ENCODE results near the gene DHRS13.

DHRS13 gene

GRCh38 chr17:28946239-28946638 is 43.4 kb upstream of the DHRS13 start:
- Histone ChIP-seq H3K27me3 (ENCODE audit: insufficient read depth, low read length) (no peaks in the 10 kb centered on the region), H3K27ac (ENCODE audit: low read depth, low read length, poor library complexity, severe bottlenecking) (no peak overlapping the region), H3K4me1 (ENCODE audit: insufficient read depth, low read length, severe bottlenecking) (peaks cover 46% of the 10 kb centered on the region), H3K79me2 (ENCODE audit: insufficient read depth, low read length) (peaks cover 93% of the 10 kb centered on the region), H3K9ac (ENCODE audit: low read length) (no peak overlapping the region; the same call in 1 of the 2 replicates), H3F3A (ENCODE audit: insufficient read depth, low read length) (no peaks in the 10 kb centered on the region), H3K9me2 (ENCODE audit: low read depth, low read length) (no peaks in the 10 kb centered on the region), H2AFZ (ENCODE audit: low read length) (no peak overlapping the region), H3K9me3 (ENCODE audit: low read length) (no peaks in the 10 kb centered on the region), H4K20me1 (ENCODE audit: insufficient read depth, low read length) (peaks cover 4% of the 10 kb centered on the region; the same call in 1 of the 2 replicates), H3K4me3 (ENCODE audit: low read depth, low read length, poor library complexity, severe bottlenecking) (no peak overlapping the region), H3K4me2 (ENCODE audit: low read length) (peak overlapping the region; percentile 5; the same call in 1 of the 2 replicates), H3K36me3 (ENCODE audit: insufficient read depth, low read length) (peaks cover 51% of the 10 kb centered on the region)
- TF ChIP-seq CTCF (IDR thresholded peaks at IDR 0.05; ENCODE audit: low read length) (no peak), EZH2 (IDR thresholded peaks at IDR 0.05; ENCODE audit: borderline replicate concordance, low read length) (no peak)

- Histone ChIP-seq H3F3A (ENCODE audit: insufficient read depth, low read length) (no peaks in the 10 kb centered on the region), H3K36me3 (ENCODE audit: insufficient read depth, low read length) (peaks cover 61% of the 10 kb centered on the region), H3K4me3 (ENCODE audit: low read depth, low read length, poor library complexity, severe bottlenecking) (no peak overlapping the region), H3K27me3 (ENCODE audit: insufficient read depth, low read length) (no peaks in the 10 kb centered on the region), H3K79me2 (ENCODE audit: insufficient read depth, low read length) (peaks cover 97% of the 10 kb centered on the region), H3K4me2 (ENCODE audit: low read length) (peak overlapping the region; percentile 45; the same call in 1 of the 2 replicates), H3K4me1 (ENCODE audit: insufficient read depth, low read length, severe bottlenecking) (peaks cover 56% of the 10 kb centered on the region), H3K27ac (ENCODE audit: low read depth, low read length, poor library complexity, severe bottlenecking) (peak overlapping the region; percentile 21), H3K9me2 (ENCODE audit: low read depth, low read length) (no peaks in the 10 kb centered on the region), H3K9me3 (ENCODE audit: low read length) (no peaks in the 10 kb centered on the region), H2AFZ (ENCODE audit: low read length) (no peak overlapping the region), H4K20me1 (ENCODE audit: insufficient read depth, low read length) (peaks cover 6% of the 10 kb centered on the region; the same call in 1 of the 2 replicates), H3K9ac (ENCODE audit: low read length) (peak overlapping the region; percentile 6; the same call in 1 of the 2 replicates)
- TF ChIP-seq CTCF (IDR thresholded peaks at IDR 0.05; ENCODE audit: low read length) (no peak), EZH2 (IDR thresholded peaks at IDR 0.05; ENCODE audit: borderline replicate concordance, low read length) (no peak)
These were observed 42.2 kb upstream of the DHRS13 start for GRCh38 chr17:28944862-28945741.

- no peak overlapping the region for H3K4me3 ChIP-seq (ENCODE audit: low read depth, low read length, poor library complexity, severe bottlenecking)
- no peak overlapping the region for H3K4me2 ChIP-seq (ENCODE audit: low read length)
These were observed 41.5 kb upstream of the DHRS13 start for GRCh38 chr17:28944343-28944742.

More at GRCh38 chr17:28944343-28944742, 41.5 kb upstream of the DHRS13 start:
- Histone ChIP-seq H3K27me3 (ENCODE audit: insufficient read depth, low read length) (no peaks in the 10 kb centered on the region), H3K9me2 (ENCODE audit: low read depth, low read length) (no peaks in the 10 kb centered on the region), H3K27ac (ENCODE audit: low read depth, low read length, poor library complexity, severe bottlenecking) (no peak overlapping the region), H2AFZ (ENCODE audit: low read length) (no peak overlapping the region), H3K79me2 (ENCODE audit: insufficient read depth, low read length) (peaks cover 98% of the 10 kb centered on the region), H3K4me1 (ENCODE audit: insufficient read depth, low read length, severe bottlenecking) (peaks cover 57% of the 10 kb centered on the region), H3F3A (ENCODE audit: insufficient read depth, low read length) (no peaks in the 10 kb centered on the region), H3K9me3 (ENCODE audit: low read length) (no peaks in the 10 kb centered on the region), H4K20me1 (ENCODE audit: insufficient read depth, low read length) (peaks cover 6% of the 10 kb centered on the region; the same call in 1 of the 2 replicates), H3K9ac (ENCODE audit: low read length) (no peak overlapping the region), H3K36me3 (ENCODE audit: insufficient read depth, low read length) (peaks cover 68% of the 10 kb centered on the region)
- no peak for TF ChIP-seq EZH2 (IDR thresholded peaks at IDR 0.05; ENCODE audit: borderline replicate concordance, low read length)
- no peak for TF ChIP-seq CTCF (IDR thresholded peaks at IDR 0.05; ENCODE audit: low read length)
